GM12891 (cell line): ENCODE results near the gene PRKCE.

Experiments used
- POLR2AphosphoS5 ChIP-seq: IDR thresholded peaks from 2 replicates; pipeline ENCODE4 v1.6.1; 2011; ENCODE audit warnings: low read depth, low read length, control low read depth
- SPI1 ChIP-seq: IDR thresholded peaks from 2 replicates; pipeline ENCODE4 v1.6.1; 2011; ENCODE audit warnings: low read depth, low read length, control low read depth

DNA sequence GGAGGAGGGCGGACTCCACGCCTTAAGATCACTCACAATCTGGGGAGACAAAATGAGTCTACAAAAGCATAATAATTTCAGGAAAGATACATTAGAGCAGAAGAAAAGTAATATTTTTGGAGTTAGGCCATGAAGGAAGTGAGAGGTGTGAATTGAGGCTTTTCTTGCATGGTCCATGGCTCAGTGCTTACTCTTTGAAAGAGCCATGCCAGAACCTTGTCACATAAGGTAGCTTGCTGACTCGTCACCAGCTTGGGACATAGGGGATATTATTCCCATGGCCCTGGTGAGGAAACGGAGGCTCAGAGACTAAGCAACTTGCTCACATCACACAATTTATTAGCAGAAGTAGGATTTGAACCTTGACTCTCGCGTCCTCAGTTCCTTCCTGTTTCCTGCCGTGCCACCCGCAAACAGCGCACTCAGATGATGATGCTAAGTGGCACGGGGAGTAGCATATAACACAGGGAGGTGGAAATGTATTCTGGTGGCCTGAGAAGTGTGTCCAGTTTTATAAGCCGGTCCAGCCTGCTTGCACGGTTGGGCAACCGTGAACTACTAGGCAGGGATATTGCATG, 333.5 kb downstream of the PRKCE start:
- TF ChIP-seq SPI1 = peak; percentile 33
- TF ChIP-seq POLR2AphosphoS5 = no peak
